ENCODE data around the gene LELP1.
A peak's percentile ranks its signal among the peaks of the same experiment; 100 is the strongest.
"Not testable (repeated sequence)": the region's sequence is repeated elsewhere in the genome, so short reads cannot be mapped to it uniquely, and the experiment has no call there.

The LELP1 gene

GRCh38 chr1:153203130-153203529 is at the start of gene LELP1:
Gene LELP1, plus strand, starts transcription at chr1:153203430. Its CDS starts 1,278 bp downstream, at chr1:153204708.
- Mint-ChIP-seq H3K4me3 (no peak within 1 kb of the TSS), H3K27ac (no peak within 1 kb of the TSS), H3K4me1 (no peaks in the 10 kb centered on the region), H3K27me3 (peaks cover 21% of the 10 kb centered on the region), H3K9me3 (no peaks in the 10 kb centered on the region), H3K36me3 (no peaks in the 10 kb centered on the region)

DNA sequence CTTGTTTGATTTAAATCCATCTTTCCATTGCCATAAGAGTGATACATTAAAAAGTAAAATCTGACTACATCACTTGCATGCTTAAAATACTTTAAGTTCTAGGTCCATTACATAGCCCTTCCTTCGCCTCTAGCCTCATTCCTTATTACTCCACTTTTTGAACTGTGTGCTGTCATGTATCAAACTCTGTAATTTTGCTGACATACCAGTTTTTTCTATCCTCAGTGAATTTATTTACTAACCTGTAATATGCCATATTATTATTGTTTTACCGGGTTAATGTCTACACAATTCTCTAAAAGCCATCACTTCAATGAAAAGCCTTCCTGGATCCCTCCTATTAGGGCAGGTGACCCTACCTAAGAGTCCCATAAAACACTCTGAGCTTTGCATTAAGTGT is 47.7 kb upstream of the LELP1 start:
- Mint-ChIP-seq H3K36me3 (peaks cover 2% of the 10 kb centered on the region), H3K27ac (no peak overlapping the region), H3K4me3 (no peak overlapping the region), H3K27me3 (peaks cover 11% of the 10 kb centered on the region), H3K9me3 (peaks cover 12% of the 10 kb centered on the region), H3K4me1 (no peaks in the 10 kb centered on the region)

GRCh38 chr1:153168686-153169085 is 34.5 kb upstream of the LELP1 start:
- Mint-ChIP-seq H3K9me3 (no peaks in the 10 kb centered on the region), H3K27me3 (peaks cover 12% of the 10 kb centered on the region), H3K4me1 (no peaks in the 10 kb centered on the region), H3K4me3 (no peak overlapping the region), H3K27ac (no peak overlapping the region), H3K36me3 (no peaks in the 10 kb centered on the region)

DNA sequence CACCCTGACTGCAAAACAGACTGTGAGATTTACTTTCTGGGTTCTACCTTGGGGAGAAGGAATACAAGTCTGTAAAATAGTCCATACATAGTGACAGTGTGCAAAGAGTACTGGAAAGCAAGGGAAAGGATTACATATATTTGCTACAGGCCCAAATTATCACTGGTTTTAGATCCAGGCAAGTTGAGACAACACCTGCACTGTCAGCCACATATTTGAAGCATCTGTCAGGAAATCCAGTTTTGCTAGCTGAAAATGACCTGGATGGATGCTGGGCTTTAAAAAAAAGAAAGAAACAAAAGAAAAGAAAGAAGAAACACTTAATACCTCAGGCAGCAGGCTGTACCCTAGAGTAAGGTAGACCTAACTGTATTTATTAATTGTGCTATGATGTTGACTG is 28.6 kb upstream of the LELP1 start:
- Mint-ChIP-seq H3K27me3 (peaks cover 5% of the 10 kb centered on the region), H3K27ac (no peak overlapping the region), H3K4me1 (no peaks in the 10 kb centered on the region), H3K4me3 (no peak overlapping the region), H3K36me3 (no peaks in the 10 kb centered on the region), H3K9me3 (no peaks in the 10 kb centered on the region)

DNA sequence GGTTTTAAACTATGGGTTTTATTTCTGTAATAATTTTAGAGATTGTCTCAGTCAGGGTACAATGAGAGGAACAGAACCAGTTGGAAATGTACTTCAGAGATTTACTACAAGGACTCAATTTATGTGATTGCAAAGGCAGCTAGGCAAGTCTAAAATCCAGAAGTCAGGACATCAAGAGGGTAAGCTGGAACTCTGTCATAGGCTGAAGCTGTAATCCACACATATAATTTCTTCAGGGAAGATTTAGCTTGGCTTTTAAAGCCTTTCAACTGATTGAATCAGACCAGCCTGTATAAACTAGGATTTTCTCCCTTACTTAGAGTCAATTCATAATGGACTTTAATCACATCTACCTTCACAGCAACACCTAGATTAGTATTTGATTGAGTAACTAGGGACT is 24.3 kb upstream of the LELP1 start:
- Mint-ChIP-seq H3K4me1 (no peaks in the 10 kb centered on the region), H3K27ac (no peak overlapping the region), H3K9me3 (no peaks in the 10 kb centered on the region), H3K4me3 (no peak overlapping the region), H3K36me3 (no peaks in the 10 kb centered on the region), H3K27me3 (peaks cover 13% of the 10 kb centered on the region)

- Mint-ChIP-seq H3K4me1 (no peaks in the 10 kb centered on the region), H3K4me3 (no peak overlapping the region), H3K36me3 (no peaks in the 10 kb centered on the region), H3K27ac (no peak overlapping the region), H3K27me3 (peaks cover 14% of the 10 kb centered on the region), H3K9me3 (peaks cover 4% of the 10 kb centered on the region)
Measured at GRCh38 chr1:153180556-153180955, 22.7 kb upstream of the LELP1 start.

DNA sequence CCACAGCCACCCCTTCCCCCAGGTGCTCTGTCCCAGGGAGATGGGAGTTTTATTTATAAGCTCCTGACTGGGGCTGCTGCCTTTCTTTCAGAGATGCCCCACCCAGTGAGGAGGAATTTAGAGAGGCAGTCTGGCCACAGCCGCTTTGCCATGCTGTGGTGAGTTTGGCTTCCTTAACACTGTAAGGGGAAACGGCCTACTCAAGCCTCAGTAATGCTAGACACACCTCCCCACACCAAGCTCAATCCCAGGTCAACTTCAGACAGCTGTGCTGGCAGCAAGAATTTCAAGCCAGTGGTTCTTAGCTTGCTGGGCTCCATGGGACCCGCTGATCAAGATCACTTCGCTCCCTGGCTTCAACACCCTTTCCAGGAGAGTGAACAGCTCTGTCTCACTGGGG is 14.9 kb upstream of the LELP1 start:
- not testable (repeated sequence) for H3K27ac Mint-ChIP-seq, H3K36me3 Mint-ChIP-seq, H3K4me3 Mint-ChIP-seq, H3K9me3 Mint-ChIP-seq, H3K4me1 Mint-ChIP-seq
- H3K27me3 Mint-ChIP-seq = peaks cover 31% of the 10 kb centered on the region

GRCh38 chr1:153190373-153190772 is 12.9 kb upstream of the LELP1 start:
- H3K4me3 Mint-ChIP-seq = no peak overlapping the region
- peaks cover 2% of the 10 kb centered on the region for H3K36me3 Mint-ChIP-seq
- H3K27ac Mint-ChIP-seq = no peak overlapping the region
- H3K27me3 Mint-ChIP-seq = peaks cover 35% of the 10 kb centered on the region
- H3K4me1 Mint-ChIP-seq = no peaks in the 10 kb centered on the region
- H3K9me3 Mint-ChIP-seq = peaks cover 5% of the 10 kb centered on the region

GRCh38 chr1:153192697-153193096 is 10.5 kb upstream of the LELP1 start:
- peaks cover 20% of the 10 kb centered on the region for H3K27me3 Mint-ChIP-seq
- no peaks in the 10 kb centered on the region for H3K36me3 Mint-ChIP-seq
- H3K27ac Mint-ChIP-seq = no peak overlapping the region
- H3K4me1 Mint-ChIP-seq = no peaks in the 10 kb centered on the region
- no peaks in the 10 kb centered on the region for H3K9me3 Mint-ChIP-seq
- no peak overlapping the region for H3K4me3 Mint-ChIP-seq

DNA sequence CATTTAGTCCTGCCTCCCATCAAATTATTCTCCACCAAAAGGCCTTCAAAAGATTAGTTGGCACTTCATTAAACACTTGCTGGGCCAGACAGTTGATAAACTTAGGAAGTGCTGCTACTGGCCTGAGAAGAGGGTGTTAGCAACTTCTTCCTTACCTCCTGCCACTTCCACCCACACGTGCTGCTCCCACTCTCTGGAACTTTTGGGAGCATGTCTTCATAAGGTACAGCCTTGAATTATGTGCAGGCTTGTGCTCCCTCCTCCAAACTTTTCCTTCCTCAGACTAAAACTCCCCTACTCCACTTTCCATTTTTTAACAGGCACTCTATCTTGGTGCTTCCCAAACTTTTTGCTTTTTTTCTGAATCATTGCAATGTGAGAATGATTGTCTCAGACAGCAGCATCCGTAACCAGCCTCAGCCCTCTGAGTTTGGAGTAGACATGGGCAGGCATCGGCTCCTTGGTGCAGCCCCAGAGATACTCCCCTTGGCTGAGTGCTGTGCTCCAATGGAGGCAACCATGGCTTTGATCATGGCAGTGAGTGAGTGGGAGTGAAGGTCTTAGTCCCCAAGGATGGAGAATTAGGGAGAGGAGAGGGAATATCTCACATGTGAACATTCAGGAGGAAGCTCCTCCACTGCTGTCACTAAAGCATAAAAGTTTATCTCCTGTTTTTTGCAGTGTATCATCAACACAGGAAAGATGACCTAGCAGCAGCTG is 8.7 kb upstream of the LELP1 start:
- H3K27ac Mint-ChIP-seq = no peak overlapping the region
- peaks cover 22% of the 10 kb centered on the region for H3K27me3 Mint-ChIP-seq
- no peak overlapping the region for H3K4me3 Mint-ChIP-seq
- H3K36me3 Mint-ChIP-seq = no peaks in the 10 kb centered on the region
- no peaks in the 10 kb centered on the region for H3K4me1 Mint-ChIP-seq
- H3K9me3 Mint-ChIP-seq = no peaks in the 10 kb centered on the region

GRCh38 chr1:153195216-153195615 is 8.0 kb upstream of the LELP1 start:
- no peaks in the 10 kb centered on the region for H3K36me3 Mint-ChIP-seq
- no peak overlapping the region for H3K27ac Mint-ChIP-seq
- peaks cover 21% of the 10 kb centered on the region for H3K27me3 Mint-ChIP-seq

GRCh38 chr1:153202006-153202405 is 1.2 kb upstream of the LELP1 start:
- peaks cover 18% of the 10 kb centered on the region for H3K27me3 Mint-ChIP-seq
- H3K4me3 Mint-ChIP-seq = no peak overlapping the region
- no peaks in the 10 kb centered on the region for H3K4me1 Mint-ChIP-seq
- H3K27ac Mint-ChIP-seq = no peak overlapping the region
- no peaks in the 10 kb centered on the region for H3K9me3 Mint-ChIP-seq
- no peaks in the 10 kb centered on the region for H3K36me3 Mint-ChIP-seq

More at GRCh38 chr1:153195216-153195615, 8.0 kb upstream of the LELP1 start:
- Mint-ChIP-seq H3K4me1 (no peaks in the 10 kb centered on the region), H3K4me3 (no peak overlapping the region), H3K9me3 (no peaks in the 10 kb centered on the region)

GRCh38 chr1:153206631-153207030 is 3.4 kb downstream of the LELP1 start:
- Mint-ChIP-seq H3K4me1 (no peaks in the 10 kb centered on the region), H3K27ac (no peak overlapping the region), H3K27me3 (peaks cover 18% of the 10 kb centered on the region), H3K9me3 (no peaks in the 10 kb centered on the region), H3K36me3 (no peaks in the 10 kb centered on the region), H3K4me3 (no peak overlapping the region)

GRCh38 chr1:153210206-153210605 is 7.0 kb downstream of the LELP1 start:
- Mint-ChIP-seq H3K27me3 (peaks cover 11% of the 10 kb centered on the region), H3K4me1 (no peaks in the 10 kb centered on the region), H3K27ac (no peak overlapping the region), H3K4me3 (no peak overlapping the region), H3K36me3 (no peaks in the 10 kb centered on the region), H3K9me3 (no peaks in the 10 kb centered on the region)

DNA sequence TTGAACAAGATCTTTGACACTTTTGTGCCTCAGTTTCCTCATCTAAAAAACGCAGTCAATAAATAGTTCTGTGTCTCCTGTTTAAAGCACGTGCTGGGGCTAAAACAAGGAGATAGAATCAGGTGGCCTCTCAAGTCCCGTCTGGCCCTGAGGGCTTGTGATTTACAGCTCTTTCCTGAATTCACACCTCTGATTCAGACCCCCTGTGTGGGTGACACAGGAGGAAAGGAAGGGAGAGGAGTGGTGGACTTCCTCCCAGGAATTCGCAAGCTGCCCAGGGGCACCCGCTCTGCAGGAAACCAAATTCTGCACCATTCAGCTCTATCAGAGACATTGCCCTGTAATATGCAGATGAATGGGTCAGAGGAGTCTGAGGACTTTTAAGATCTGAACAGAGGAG is 9.0 kb downstream of the LELP1 start:
- H3K4me3 Mint-ChIP-seq = no peak overlapping the region
- H3K27ac Mint-ChIP-seq = no peak overlapping the region
- H3K4me1 Mint-ChIP-seq = no peaks in the 10 kb centered on the region
- peaks cover 8% of the 10 kb centered on the region for H3K27me3 Mint-ChIP-seq
- no peaks in the 10 kb centered on the region for H3K9me3 Mint-ChIP-seq
- H3K36me3 Mint-ChIP-seq = no peaks in the 10 kb centered on the region

- H3K9me3 Mint-ChIP-seq = no peaks in the 10 kb centered on the region
- H3K27ac Mint-ChIP-seq = no peak overlapping the region
- no peak overlapping the region for H3K4me3 Mint-ChIP-seq
- no peaks in the 10 kb centered on the region for H3K36me3 Mint-ChIP-seq
- H3K27me3 Mint-ChIP-seq = peaks cover 5% of the 10 kb centered on the region
- no peaks in the 10 kb centered on the region for H3K4me1 Mint-ChIP-seq
Measured at GRCh38 chr1:153213519-153213918, 10.3 kb downstream of the LELP1 start.

DNA sequence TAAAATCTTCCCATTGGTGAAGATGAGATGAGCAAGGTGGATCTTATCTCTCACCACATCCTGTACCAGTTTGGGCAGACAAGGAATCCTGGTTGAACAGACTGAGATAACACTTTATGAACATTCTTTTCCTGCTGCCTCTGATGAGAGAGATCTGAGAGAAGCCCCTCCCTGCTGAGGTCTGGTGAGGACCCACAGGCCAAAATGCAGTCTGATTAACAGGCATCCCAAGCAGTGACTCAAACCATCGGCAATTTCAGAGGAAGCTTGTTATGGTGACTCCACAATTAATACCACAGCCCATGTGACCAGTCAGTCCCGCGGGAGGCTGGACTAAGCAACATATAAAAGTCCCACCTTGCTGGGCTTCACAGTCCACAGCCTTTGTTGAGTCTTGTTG is 14.0 kb downstream of the LELP1 start, which contains the start of gene PRR9:
PRR9 (plus strand) TSS at position 373 of the 400 bp plus-strand sequence. CDS start 561 bp downstream, outside the sequence.
- H3K4me1 Mint-ChIP-seq = no peaks in the 10 kb centered on the region
- H3K36me3 Mint-ChIP-seq = no peaks in the 10 kb centered on the region
- H3K27ac Mint-ChIP-seq = peak within 1 kb of the TSS; percentile 47
- H3K27me3 Mint-ChIP-seq = peaks cover 8% of the 10 kb centered on the region
- H3K9me3 Mint-ChIP-seq = no peaks in the 10 kb centered on the region
- H3K4me3 Mint-ChIP-seq = no peak within 1 kb of the TSS

Measured in activated naive CD4-positive, alpha-beta T cell treated with anti-CD3 and anti-CD28 coated beads, Interleukin-2, amount 50 U/mL, for 24 hours (primary cell).